Glutamatergic neuron (in vitro differentiated cells): Measurements from ENCODE around the gene SCCPDH. TPM values are rescaled to one million over a fixed set of nuclear protein-coding genes. Genes with fewer than 3 reads are reported as not detected.
"Not testable (repeated sequence)": the region's sequence is repeated elsewhere in the genome, so short reads cannot be mapped to it uniquely, and the experiment has no call there.

ENCODE experiments used
- DNase-seq: peaks from one replicate; pipeline ENCODE4 v3.0.0; 2022
- H3K27ac Mint-ChIP-seq: one replicate; pipeline ENCODE4 v1.8.0; 2020; ENCODE audit warnings: mild to moderate bottlenecking, mixed read lengths, inconsistent platforms; ENCODE audit not compliant: unreplicated experiment
- H3K27me3 Mint-ChIP-seq: one replicate; pipeline ENCODE4 v1.8.0; 2020; ENCODE audit warnings: mild to moderate bottlenecking, moderate library complexity, mixed read lengths, inconsistent platforms; ENCODE audit not compliant: unreplicated experiment
- H3K36me3 Mint-ChIP-seq: one replicate; pipeline ENCODE4 v1.8.0; 2020; ENCODE audit warnings: mild to moderate bottlenecking, mixed read lengths, inconsistent platforms; ENCODE audit not compliant: unreplicated experiment
- H3K4me1 Mint-ChIP-seq: one replicate; pipeline ENCODE4 v1.8.0; 2020; ENCODE audit warnings: mild to moderate bottlenecking, low read depth, mixed read lengths, inconsistent platforms; ENCODE audit not compliant: unreplicated experiment
- H3K4me3 Mint-ChIP-seq: one replicate; pipeline ENCODE4 v1.8.0; 2020; ENCODE audit warnings: mild to moderate bottlenecking, mixed read lengths, inconsistent platforms; ENCODE audit not compliant: unreplicated experiment
- H3K9me3 Mint-ChIP-seq: one replicate; pipeline ENCODE4 v1.8.0; 2020; ENCODE audit warnings: mild to moderate bottlenecking, moderate library complexity, mixed read lengths, inconsistent platforms; ENCODE audit not compliant: unreplicated experiment
- total RNA-seq: library from RNA; stranded (reverse); fragmentation: NEBNext Ultra II Directional; extraction: Animal tissue kit (Norgen Biotek cat#: 25700); gene quantifications from one replicate; pipeline ENCODE4 v1.2.1, GENCODE V29; 2021; ENCODE audit not compliant: unreplicated experiment
- TF ChIP-seq, protein P1 (sequence below): fragments of 200-600 bp; sonication (generic); IDR thresholded peaks from one replicate; pipeline ENCODE4 v1.5.0; 2021; ENCODE audit not compliant: partially characterized antibody, unreplicated experiment

The SCCPDH gene
- total RNA-seq, 1 donor from 2014 or later, result 34.6 TPM

DNA sequence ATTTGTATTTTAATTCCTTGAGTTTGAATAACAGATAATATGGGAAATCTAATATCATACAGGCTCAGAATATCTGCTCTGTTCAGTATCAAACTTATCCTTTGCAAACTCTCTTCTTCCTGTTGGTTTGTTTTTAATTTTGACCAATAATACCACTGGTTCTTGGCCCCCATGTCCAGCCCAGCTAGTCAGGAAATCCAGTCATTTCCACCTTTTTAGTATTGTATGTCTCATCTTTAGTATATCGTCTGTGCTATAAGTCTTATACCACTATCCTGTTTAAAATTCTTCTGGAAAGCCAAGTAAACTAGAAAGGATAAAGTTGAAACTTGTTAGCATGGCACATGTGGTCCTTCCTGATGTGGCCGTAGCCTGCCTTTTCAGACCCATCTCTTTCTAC, 10.7 kb downstream of the SCCPDH start:
- Mint-ChIP-seq H3K36me3 (peaks cover 20% of the 10 kb centered on the region), H3K4me1 (no peaks in the 10 kb centered on the region), H3K27me3 (no peaks in the 10 kb centered on the region), H3K9me3 (no peaks in the 10 kb centered on the region), H3K4me3 (no peak overlapping the region), H3K27ac (no peak overlapping the region)
- TF ChIP-seq, protein P1, sequence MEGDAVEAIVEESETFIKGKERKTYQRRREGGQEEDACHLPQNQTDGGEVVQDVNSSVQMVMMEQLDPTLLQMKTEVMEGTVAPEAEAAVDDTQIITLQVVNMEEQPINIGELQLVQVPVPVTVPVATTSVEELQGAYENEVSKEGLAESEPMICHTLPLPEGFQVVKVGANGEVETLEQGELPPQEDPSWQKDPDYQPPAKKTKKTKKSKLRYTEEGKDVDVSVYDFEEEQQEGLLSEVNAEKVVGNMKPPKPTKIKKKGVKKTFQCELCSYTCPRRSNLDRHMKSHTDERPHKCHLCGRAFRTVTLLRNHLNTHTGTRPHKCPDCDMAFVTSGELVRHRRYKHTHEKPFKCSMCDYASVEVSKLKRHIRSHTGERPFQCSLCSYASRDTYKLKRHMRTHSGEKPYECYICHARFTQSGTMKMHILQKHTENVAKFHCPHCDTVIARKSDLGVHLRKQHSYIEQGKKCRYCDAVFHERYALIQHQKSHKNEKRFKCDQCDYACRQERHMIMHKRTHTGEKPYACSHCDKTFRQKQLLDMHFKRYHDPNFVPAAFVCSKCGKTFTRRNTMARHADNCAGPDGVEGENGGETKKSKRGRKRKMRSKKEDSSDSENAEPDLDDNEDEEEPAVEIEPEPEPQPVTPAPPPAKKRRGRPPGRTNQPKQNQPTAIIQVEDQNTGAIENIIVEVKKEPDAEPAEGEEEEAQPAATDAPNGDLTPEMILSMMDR, result no peak
- no peak for DNase-seq

DNA sequence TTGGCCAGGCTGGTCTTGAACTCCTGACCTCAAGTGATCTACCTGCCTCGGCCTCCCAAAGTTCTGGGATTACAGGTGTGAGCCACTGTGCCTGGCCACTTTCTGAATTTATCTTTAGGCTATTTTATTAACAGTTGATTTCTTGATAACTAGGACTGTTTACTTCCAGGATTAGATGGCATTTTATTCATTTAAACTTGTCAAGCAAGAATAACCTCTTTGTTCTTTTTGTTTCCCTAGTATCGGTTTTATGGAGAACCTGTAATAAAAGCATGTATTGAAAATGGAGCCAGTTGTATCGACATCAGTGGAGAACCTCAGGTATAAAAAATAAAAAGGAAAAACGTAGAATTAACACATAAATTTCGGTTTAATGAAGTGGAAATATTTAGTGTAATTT, 11.5 kb downstream of the SCCPDH start:
- TF ChIP-seq, protein P1, result no peak
- no peak overlapping the region for H3K4me3 Mint-ChIP-seq
- no peaks in the 10 kb centered on the region for H3K27me3 Mint-ChIP-seq
- H3K4me1 Mint-ChIP-seq, result no peaks in the 10 kb centered on the region
- H3K36me3 Mint-ChIP-seq, result peaks cover 14% of the 10 kb centered on the region
- H3K9me3 Mint-ChIP-seq, result no peaks in the 10 kb centered on the region
- DNase-seq, result no peak
- H3K27ac Mint-ChIP-seq, result no peak overlapping the region

DNA sequence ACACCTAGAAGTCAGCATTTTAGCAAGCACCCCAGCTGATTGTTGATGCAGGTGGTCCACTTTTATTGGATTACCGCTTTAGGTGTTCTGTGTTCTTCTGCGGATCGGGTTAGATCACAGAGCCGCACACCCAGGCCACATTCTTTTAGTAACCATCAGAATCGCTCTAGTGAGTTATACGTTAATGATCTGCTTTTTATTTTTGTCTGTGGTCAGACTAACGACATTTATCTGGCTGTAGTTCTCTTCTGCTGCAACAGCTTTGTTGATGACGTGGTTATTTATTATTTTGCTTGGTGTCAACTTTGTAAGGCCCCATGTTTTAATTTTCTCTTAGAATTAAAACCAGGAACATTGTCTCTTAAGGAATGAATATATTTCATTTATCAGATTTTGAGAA, 18.2 kb downstream of the SCCPDH start:
- DNase-seq, result no peak
- H3K27me3 Mint-ChIP-seq, result no peaks in the 10 kb centered on the region
- H3K36me3 Mint-ChIP-seq, result peaks cover 6% of the 10 kb centered on the region
- H3K27ac Mint-ChIP-seq, result no peak overlapping the region
- no peaks in the 10 kb centered on the region for H3K4me1 Mint-ChIP-seq
- H3K4me3 Mint-ChIP-seq, result no peak overlapping the region
- peaks cover 3% of the 10 kb centered on the region for H3K9me3 Mint-ChIP-seq
- TF ChIP-seq, protein P1, result no peak

GRCh38 chr1:246746155-246746554, 21.9 kb downstream of the SCCPDH start:
- not testable (repeated sequence) for H3K4me3 Mint-ChIP-seq, H3K27me3 Mint-ChIP-seq, H3K9me3 Mint-ChIP-seq, DNase-seq, H3K4me1 Mint-ChIP-seq, H3K27ac Mint-ChIP-seq
- H3K36me3 Mint-ChIP-seq, result peaks cover 10% of the 10 kb centered on the region

DNA sequence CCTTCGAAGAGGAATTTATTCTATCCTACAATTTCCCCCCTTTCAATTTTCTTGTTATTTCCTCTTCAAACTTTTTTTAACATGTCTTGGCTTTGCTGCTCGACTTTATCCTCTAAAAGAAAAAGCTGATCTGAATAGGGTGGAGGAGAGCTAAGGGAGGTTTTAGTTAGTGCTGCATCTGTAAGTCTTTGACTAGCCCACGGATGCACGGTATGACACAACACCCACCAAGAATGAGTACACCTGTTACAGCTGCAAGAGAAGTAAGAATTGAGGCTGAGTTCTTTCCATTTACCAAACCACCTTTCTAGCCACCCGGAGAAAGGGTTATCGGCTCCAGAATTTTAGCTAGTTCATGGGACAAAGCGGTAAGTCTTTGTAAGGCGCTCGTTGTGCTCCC, 23.8 kb downstream of the SCCPDH start:
- TF ChIP-seq, protein P1, result no peak
- Mint-ChIP-seq H3K27me3 (no peaks in the 10 kb centered on the region), H3K4me3 (no peak overlapping the region), H3K36me3 (peaks cover 10% of the 10 kb centered on the region), H3K9me3 (peaks cover 3% of the 10 kb centered on the region), H3K27ac (no peak overlapping the region), H3K4me1 (peaks cover 5% of the 10 kb centered on the region)
- DNase-seq, result no peak

GRCh38 chr1:246748867-246749266, 24.7 kb downstream of the SCCPDH start:
- Mint-ChIP-seq H3K4me1 (peaks cover 11% of the 10 kb centered on the region), H3K36me3 (peaks cover 10% of the 10 kb centered on the region), H3K4me3 (no peak overlapping the region), H3K27me3 (no peaks in the 10 kb centered on the region), H3K9me3 (peaks cover 3% of the 10 kb centered on the region), H3K27ac (no peak overlapping the region)
- no peak for DNase-seq
- TF ChIP-seq, protein P1, result no peak
